AG09319 (cell line): Measurements from ENCODE around the gene NLGN1.

Experiments used
- DNase-seq: peaks from one replicate; pipeline ENCODE4 v3.0.0-alpha.2; 2010; ENCODE audit warnings: low read depth; ENCODE audit errors: extremely low read depth
- CTCF ChIP-seq: IDR thresholded peaks from 2 replicates; pipeline ENCODE4 v1.5.1; 2011; ENCODE audit warnings: low read depth, mild to moderate bottlenecking, inconsistent platforms, low read length, moderate library complexity

NLGN1 gene

DNA sequence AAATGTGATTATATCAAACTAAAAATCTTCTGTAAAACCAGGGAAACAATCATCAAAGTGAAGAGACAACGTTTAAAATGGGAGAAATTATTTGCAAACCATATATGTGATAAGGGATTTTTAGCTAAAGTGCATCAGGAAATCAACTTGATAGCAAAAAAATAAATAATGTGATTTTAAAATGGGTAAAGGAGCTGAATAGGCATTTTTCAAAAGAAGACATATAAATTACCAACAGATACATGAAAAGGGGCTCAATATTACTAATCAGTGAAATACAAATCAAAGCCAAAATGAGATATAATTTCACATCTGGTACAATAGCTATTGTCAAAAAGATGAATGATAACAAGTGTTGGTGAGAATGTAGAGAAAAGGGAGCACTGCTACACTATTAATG lies 924.0 kb downstream of the NLGN1 start:
- DNase-seq: no peak
- TF ChIP-seq CTCF: no peak

- no peak for DNase-seq
- TF ChIP-seq CTCF: no peak
These were observed 925.2 kb downstream of the NLGN1 start for GRCh38 chr3:174322789-174323188.

DNA sequence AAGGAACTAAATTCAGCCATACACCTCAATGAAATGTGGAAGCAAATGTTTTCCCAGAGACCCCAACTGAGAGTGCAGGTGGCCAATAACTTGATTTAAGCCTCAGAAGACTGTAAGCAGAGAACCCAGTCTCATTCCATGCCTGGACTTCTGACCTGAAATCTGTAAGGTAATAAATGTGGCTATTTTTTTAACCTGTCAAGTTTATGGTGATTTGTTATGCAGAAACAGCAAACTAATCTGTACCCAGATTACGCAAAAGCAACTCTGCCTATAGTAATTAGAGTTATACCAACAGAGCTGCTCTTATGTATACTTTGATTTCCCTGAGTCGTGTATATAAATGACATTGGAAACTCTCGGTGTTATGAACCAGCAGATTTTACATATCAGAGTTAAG lies 927.6 kb downstream of the NLGN1 start:
- TF ChIP-seq CTCF: no peak
- DNase-seq: no peak

- TF ChIP-seq CTCF: peak; percentile 36
- DNase-seq: peak; percentile 72
These were observed 928.5 kb downstream of the NLGN1 start for GRCh38 chr3:174325834-174326700.

- no peak for TF ChIP-seq CTCF
- DNase-seq: no peak
These were observed 931.8 kb downstream of the NLGN1 start for GRCh38 chr3:174329321-174329720.

GRCh38 chr3:174330303-174330702 lies 932.8 kb downstream of the NLGN1 start:
- no peak for TF ChIP-seq CTCF
- DNase-seq: no peak

- TF ChIP-seq CTCF: no peak
- DNase-seq: no peak
These were observed 933.7 kb downstream of the NLGN1 start for GRCh38 chr3:174331095-174331800.
